DOHH2 (cell line): ENCODE results near the gene COL9A3.

ENCODE experiments used
- H3F3A ChIP-seq: fragments of 200-600 bp; sonication (generic), shearing (Covaris generic); 2 replicates; pipeline ENCODE4 v1.6.0; 2016; ENCODE audit warnings: antibody characterized with exemption, mild to moderate bottlenecking; ENCODE audit not compliant: control insufficient read depth, insufficient read depth
- H3K27ac ChIP-seq: fragments of 200-600 bp; sonication (generic); 2 replicates; pipeline ENCODE4 v1.5.1; 2014; ENCODE audit warnings: low read depth, mild to moderate bottlenecking, low read length, moderate library complexity
- H3K27me3 ChIP-seq: fragments of 200-600 bp; sonication (generic); 2 replicates; pipeline ENCODE4 v1.6.1; 2014; ENCODE audit warnings: mild to moderate bottlenecking, low read length, mixed read lengths; ENCODE audit not compliant: control insufficient read depth
- H3K36me3 ChIP-seq: fragments of 200-600 bp; sonication (generic); 2 replicates; pipeline ENCODE4 v1.6.1; 2014; ENCODE audit warnings: mild to moderate bottlenecking, low read length, moderate library complexity, mixed read lengths; ENCODE audit not compliant: control insufficient read depth
- H3K4me1 ChIP-seq: fragments of 200-600 bp; sonication (generic); 2 replicates; pipeline ENCODE4 v1.6.1; 2014; ENCODE audit warnings: mild to moderate bottlenecking, low read length, mixed read lengths; ENCODE audit not compliant: control insufficient read depth
- H3K4me2 ChIP-seq: fragments of 200-600 bp; sonication (generic); 2 replicates; pipeline ENCODE4 v1.6.0; 2014; ENCODE audit warnings: mild to moderate bottlenecking, low read length, moderate library complexity
- H3K4me3 ChIP-seq: fragments of 200-600 bp; sonication (generic); 2 replicates; pipeline ENCODE4 v1.5.1; 2014; ENCODE audit warnings: mild to moderate bottlenecking, low read length, mixed read lengths
- H3K79me2 ChIP-seq: fragments of 200-600 bp; sonication (generic); 2 replicates; pipeline ENCODE4 v1.6.1; 2014; ENCODE audit warnings: mild to moderate bottlenecking, low read length, mixed read lengths; ENCODE audit not compliant: control insufficient read depth
- H3K9me2 ChIP-seq: fragments of 200-600 bp; sonication (generic); replicated peaks from 2 replicates; pipeline ENCODE4 v1.6.1; 2014; ENCODE audit warnings: mild to moderate bottlenecking, low read length, mixed read lengths; ENCODE audit not compliant: control insufficient read depth
- H3K9me3 ChIP-seq: fragments of 200-600 bp; sonication (generic); 2 replicates; pipeline ENCODE4 v1.6.1; 2014; ENCODE audit warnings: antibody characterized with exemption, low read length, mixed read lengths; ENCODE audit not compliant: control insufficient read depth, insufficient read depth
- H4K20me1 ChIP-seq: fragments of 200-600 bp; sonication (generic); 2 replicates; pipeline ENCODE4 v1.6.0; 2014; ENCODE audit warnings: low read depth, mild to moderate bottlenecking, antibody characterized with exemption, low read length, moderate library complexity; ENCODE audit not compliant: control insufficient read depth, insufficient read depth
- CTCF ChIP-seq: fragments of 200-600 bp; sonication (generic); IDR thresholded peaks from one replicate; pipeline ENCODE4 v1.5.1; 2014; ENCODE audit warnings: antibody characterized with exemption, mild to moderate bottlenecking, low read depth, low read length; ENCODE audit not compliant: poor library complexity, severe bottlenecking
- EZH2phosphoT487 ChIP-seq: fragments of 200-600 bp; sonication (generic); IDR thresholded peaks from 2 replicates; pipeline ENCODE4 v1.6.1; 2017; ENCODE audit warnings: borderline replicate concordance, mild to moderate bottlenecking, antibody characterized with exemption, low read length, moderate library complexity, mixed read lengths

The COL9A3 gene

DNA sequence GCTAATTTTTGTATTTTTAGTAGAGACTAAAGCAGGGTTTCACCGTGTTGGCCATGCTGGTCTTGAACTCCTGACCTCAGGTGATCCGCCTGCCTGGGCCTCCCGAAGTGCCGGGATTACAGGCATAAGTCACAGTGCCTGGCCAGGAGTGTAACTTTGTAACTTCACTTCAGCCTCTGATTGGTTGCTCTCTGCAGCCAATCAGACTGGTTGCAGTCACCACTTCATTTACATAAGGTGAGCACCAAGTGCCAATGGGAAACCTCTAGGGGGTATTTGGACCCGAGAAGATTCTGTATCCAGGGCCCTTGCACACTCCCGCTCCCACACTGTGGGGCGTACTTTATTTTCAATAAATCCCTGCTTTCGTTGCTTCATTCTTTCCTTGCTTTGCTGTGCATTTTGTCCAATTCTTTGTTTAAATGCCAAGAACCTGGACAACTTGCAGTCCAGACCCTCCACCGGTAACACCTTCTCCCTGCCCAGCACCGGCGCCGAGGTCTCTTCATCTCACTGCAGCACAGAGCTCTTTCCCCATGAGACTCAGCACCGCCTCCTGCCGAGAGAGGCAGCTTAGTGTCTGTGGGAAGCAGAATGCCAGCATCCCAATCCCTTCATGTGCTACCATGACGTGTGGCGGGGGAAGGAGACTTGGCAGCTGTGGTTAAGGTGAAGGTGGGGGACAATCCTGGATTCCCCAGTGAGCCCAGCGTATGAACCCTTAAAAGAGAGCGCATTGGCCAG is 34.5 kb upstream of the COL9A3 start:
- peaks cover 6% of the 10 kb centered on the region for H3K4me1 ChIP-seq
- no peak for TF ChIP-seq CTCF
- H3K4me3 ChIP-seq: no peak overlapping the region
- H3K27me3 ChIP-seq: no peaks in the 10 kb centered on the region
- no peaks in the 10 kb centered on the region for H3K36me3 ChIP-seq
- H4K20me1 ChIP-seq: no peaks in the 10 kb centered on the region
- no peaks in the 10 kb centered on the region for H3K79me2 ChIP-seq
- no peak overlapping the region for H3K4me2 ChIP-seq
- H3K9me2 ChIP-seq: no peaks in the 10 kb centered on the region
- no peak overlapping the region for H3K27ac ChIP-seq
- H3F3A ChIP-seq: no peaks in the 10 kb centered on the region
- no peaks in the 10 kb centered on the region for H3K9me3 ChIP-seq

GRCh38 chr20:62782893-62783278 is 34.0 kb upstream of the COL9A3 start:
- Histone ChIP-seq H3K9me3 (no peaks in the 10 kb centered on the region), H3K36me3 (no peaks in the 10 kb centered on the region), H3K27me3 (no peaks in the 10 kb centered on the region; the same call in 1 of the 2 replicates), H4K20me1 (no peaks in the 10 kb centered on the region), H3K4me3 (no peak overlapping the region), H3K79me2 (no peaks in the 10 kb centered on the region), H3K4me1 (0 out of 2 replicates have a peak, but pooled peaks cover 3% of the 10 kb centered on the region), H3K9me2 (no peaks in the 10 kb centered on the region), H3F3A (no peaks in the 10 kb centered on the region), H3K27ac (no peak overlapping the region), H3K4me2 (no peak overlapping the region)
- TF ChIP-seq CTCF: no peak
- TF ChIP-seq EZH2phosphoT487: no peak

DNA sequence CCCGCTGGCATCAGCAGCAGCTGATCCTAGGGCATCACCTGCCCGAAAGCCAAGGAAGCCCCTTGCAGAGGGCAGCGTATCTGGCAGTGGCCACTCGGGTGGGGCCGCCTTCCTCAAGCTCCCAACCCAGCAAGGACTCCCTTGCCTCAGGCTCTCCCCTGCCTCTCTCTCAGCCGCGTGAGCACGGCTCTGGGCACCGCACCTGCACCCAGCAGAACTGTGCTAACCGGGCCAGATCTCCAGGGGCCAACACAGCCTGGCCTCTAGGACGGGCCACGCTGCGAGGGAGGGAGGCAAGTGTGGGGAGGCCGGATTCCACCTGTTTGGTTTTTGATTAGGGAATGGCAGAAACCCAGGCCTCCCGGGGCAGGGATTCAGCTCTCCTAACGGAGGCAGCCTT is 32.4 kb upstream of the COL9A3 start:
- Histone ChIP-seq H3K36me3 (no peaks in the 10 kb centered on the region), H3K79me2 (no peaks in the 10 kb centered on the region), H3F3A (no peaks in the 10 kb centered on the region), H3K4me2 (no peak overlapping the region), H3K4me3 (no peak overlapping the region), H3K27ac (no peak overlapping the region), H3K27me3 (peaks cover 5% of the 10 kb centered on the region), H3K9me2 (no peaks in the 10 kb centered on the region), H3K9me3 (no peaks in the 10 kb centered on the region), H3K4me1 (0 out of 2 replicates have a peak, but pooled peaks cover 3% of the 10 kb centered on the region), H4K20me1 (no peaks in the 10 kb centered on the region)
- TF ChIP-seq CTCF (no peak), EZH2phosphoT487 (no peak)
